H9 (cell line): Measurements from ENCODE around the gene FUT8. TPM values are rescaled to one million over a fixed set of nuclear protein-coding genes. Genes with fewer than 3 reads are reported as not detected.

Experiments used
- DNase-seq: peaks from one replicate; pipeline ENCODE4 v3.0.0-alpha.2; 2017
- H2AFZ ChIP-seq: one replicate; pipeline ENCODE4 v1.6.1; 2013; ENCODE audit warnings: mild to moderate bottlenecking, low read length, control low read depth, moderate library complexity
- H2AK5ac ChIP-seq: 2 replicates; pipeline ENCODE4 v1.6.1; 2013; ENCODE audit warnings: low read length, control low read depth, mixed read lengths; ENCODE audit not compliant: insufficient read length
- H2BK120ac ChIP-seq: one replicate; pipeline ENCODE4 v1.6.1; 2013; ENCODE audit warnings: low read depth, mild to moderate bottlenecking, low read length, control low read depth, inconsistent platforms; ENCODE audit not compliant: poor library complexity, severe bottlenecking
- H2BK12ac ChIP-seq: 2 replicates; pipeline ENCODE4 v1.6.1; 2013; ENCODE audit warnings: low read length, control low read depth, mixed read lengths, low read depth; ENCODE audit not compliant: insufficient read length
- H2BK15ac ChIP-seq: 2 replicates; pipeline ENCODE4 v1.6.1; 2013; ENCODE audit warnings: low read depth, low read length, control low read depth
- H2BK20ac ChIP-seq: one replicate; pipeline ENCODE4 v1.6.1; 2013; ENCODE audit warnings: low read depth, mild to moderate bottlenecking, low read length, control low read depth, inconsistent platforms; ENCODE audit not compliant: poor library complexity, severe bottlenecking
- H2BK5ac ChIP-seq: 2 replicates; pipeline ENCODE4 v1.6.1; 2013; ENCODE audit warnings: low read length, control low read depth, mixed read lengths; ENCODE audit not compliant: insufficient read length
- H3K14ac ChIP-seq: 2 replicates; pipeline ENCODE4 v1.6.1; 2013; ENCODE audit warnings: low read length, control low read depth; ENCODE audit not compliant: insufficient read depth
- H3K18ac ChIP-seq: 2 replicates; pipeline ENCODE4 v1.6.1; 2013; ENCODE audit warnings: low read depth, mild to moderate bottlenecking, mixed read lengths, low read length, control low read depth; ENCODE audit not compliant: insufficient read length
- H3K23ac ChIP-seq: 2 replicates; pipeline ENCODE4 v1.6.1; 2013; ENCODE audit warnings: low read length, control low read depth, mixed read lengths, low read depth; ENCODE audit not compliant: insufficient read length
- H3K23me2 ChIP-seq: 2 replicates; pipeline ENCODE4 v1.6.1; 2013; ENCODE audit warnings: low read depth, mild to moderate bottlenecking, mixed read lengths, low read length, control low read depth; ENCODE audit not compliant: insufficient read length, poor library complexity, severe bottlenecking
- H3K27ac ChIP-seq: 2 replicates; pipeline ENCODE4 v1.5.1; 2013; ENCODE audit warnings: low read length, control low read depth, mixed read lengths, low read depth; ENCODE audit not compliant: insufficient read length
- H3K27me3 ChIP-seq: 2 replicates; pipeline ENCODE4 v1.6.1; 2013; ENCODE audit warnings: low read length, control low read depth, inconsistent platforms; ENCODE audit not compliant: insufficient read depth
- H3K4ac ChIP-seq: 2 replicates; pipeline ENCODE4 v1.6.1; 2013; ENCODE audit warnings: low read depth, mild to moderate bottlenecking, control low read depth, inconsistent platforms, low read length, moderate library complexity
- H3K4me1 ChIP-seq: 2 replicates; pipeline ENCODE4 v1.6.1; 2013; ENCODE audit warnings: low read length, control low read depth, inconsistent platforms; ENCODE audit not compliant: insufficient read depth
- H3K4me2 ChIP-seq: 2 replicates; pipeline ENCODE4 v1.6.1; 2013; ENCODE audit warnings: low read length, control low read depth, mixed read lengths; ENCODE audit not compliant: insufficient read length, insufficient read depth
- H3K56ac ChIP-seq: 2 replicates; pipeline ENCODE4 v1.6.1; 2013; ENCODE audit warnings: low read depth, mild to moderate bottlenecking, mixed read lengths, low read length, control low read depth; ENCODE audit not compliant: insufficient read length
- H3K79me1 ChIP-seq: 2 replicates; pipeline ENCODE4 v1.6.1; 2013; ENCODE audit warnings: low read depth, mild to moderate bottlenecking, moderate library complexity, low read length, control low read depth, inconsistent platforms; ENCODE audit not compliant: insufficient read depth, poor library complexity, severe bottlenecking
- H3K79me2 ChIP-seq: 2 replicates; pipeline ENCODE4 v1.6.1; 2013; ENCODE audit warnings: low read length, control low read depth, inconsistent platforms; ENCODE audit not compliant: insufficient read depth
- H3K9ac ChIP-seq: 2 replicates; pipeline ENCODE4 v1.6.1; 2013; ENCODE audit warnings: low read length, control low read depth, mixed read lengths; ENCODE audit not compliant: insufficient read length; ENCODE audit errors: extremely low read depth
- H3K9me3 ChIP-seq: one replicate; pipeline ENCODE4 v1.6.1; 2013; ENCODE audit warnings: low read depth, low read length, inconsistent platforms; ENCODE audit not compliant: control insufficient read depth
- H3T11ph ChIP-seq: one replicate; pipeline ENCODE4 v1.6.1; 2013; ENCODE audit warnings: mild to moderate bottlenecking, low read length, control low read depth, inconsistent platforms
- H4K20me1 ChIP-seq: one replicate; pipeline ENCODE4 v1.6.1; 2013; ENCODE audit not compliant: control insufficient read depth, insufficient read length, insufficient read depth
- H4K5ac ChIP-seq: 2 replicates; pipeline ENCODE4 v1.6.1; 2013; ENCODE audit warnings: low read depth, mild to moderate bottlenecking, mixed read lengths, low read length, control low read depth; ENCODE audit not compliant: insufficient read length
- H4K8ac ChIP-seq: replicated peaks from 2 replicates; pipeline ENCODE4 v1.6.1; 2013; ENCODE audit warnings: low read length, control low read depth, mixed read lengths, low read depth; ENCODE audit not compliant: insufficient read length
- H4K91ac ChIP-seq: 2 replicates; pipeline ENCODE4 v1.6.1; 2013; ENCODE audit warnings: low read depth, mild to moderate bottlenecking, moderate library complexity, mixed read lengths, low read length, control low read depth; ENCODE audit not compliant: insufficient read length
- H3K27ac Mint-ChIP-seq, 3 experiments: 2 replicates in 2 of 3; 3 replicates in 1 of 3; pipeline ENCODE4 v1.8.0; 2020 to 2021; ENCODE audit warnings: mixed read lengths in 3 of 3, mild to moderate bottlenecking in 1 of 3, moderate library complexity in 1 of 3
- H3K27me3 Mint-ChIP-seq: 2 replicates; pipeline ENCODE4 v1.8.0; 2021; ENCODE audit warnings: low read depth, mild to moderate bottlenecking, moderate library complexity, mixed read lengths
- H3K36me3 Mint-ChIP-seq, 3 experiments: 2 replicates in 2 of 3; 3 replicates in 1 of 3; pipeline ENCODE4 v1.8.0; 2020 to 2021; ENCODE audit warnings: low read depth in 3 of 3, mixed read lengths in 3 of 3; ENCODE audit not compliant: insufficient read depth in 1 of 3
- H3K4me1 Mint-ChIP-seq, 2 experiments: 2 replicates each; pipeline ENCODE4 v1.8.0; 2020; ENCODE audit warnings: mixed read lengths in 2 of 2
- H3K4me3 Mint-ChIP-seq, 2 experiments: 2 replicates in 1 of 2; 3 replicates in 1 of 2; pipeline ENCODE4 v1.8.0; 2020 to 2021; ENCODE audit warnings: mild to moderate bottlenecking in 2 of 2, mixed read lengths in 2 of 2, moderate library complexity in 1 of 2
- H3K9me3 Mint-ChIP-seq, 2 experiments: 2 replicates in 1 of 2; 3 replicates in 1 of 2; pipeline ENCODE4 v1.8.0; 2020; ENCODE audit warnings: mild to moderate bottlenecking in 2 of 2, mixed read lengths in 2 of 2, moderate library complexity in 1 of 2
- CTCF ChIP-seq: fragments of 200-600 bp; sonication (generic); conservative IDR thresholded peaks from 3 replicates; pipeline ENCODE4 v1.8.0; 2021; ENCODE audit warnings: antibody characterized with exemption, mild to moderate bottlenecking
- WGBS: extraction: QIAGEN DNeasy Blood & Tissue Kit; methylation state at CpG from one replicate; pipeline ENCODE4 v1.1.7; 2013; ENCODE audit warnings: missing lambda C conversion rate, low lambda C conversion rate, mixed read lengths; ENCODE audit not compliant: insufficient read length; ENCODE audit errors: extremely low coverage; 5-methylcytosine and 5-hydroxymethylcytosine counted together
- total RNA-seq: library from RNA; stranded (reverse); gene quantifications from 2 replicates; pipeline ENCODE4 v1.2.1, GENCODE V29; 2021

The FUT8 gene
- total RNA-seq, 1 experiment from 2014 or later, result 44.3 TPM

DNA sequence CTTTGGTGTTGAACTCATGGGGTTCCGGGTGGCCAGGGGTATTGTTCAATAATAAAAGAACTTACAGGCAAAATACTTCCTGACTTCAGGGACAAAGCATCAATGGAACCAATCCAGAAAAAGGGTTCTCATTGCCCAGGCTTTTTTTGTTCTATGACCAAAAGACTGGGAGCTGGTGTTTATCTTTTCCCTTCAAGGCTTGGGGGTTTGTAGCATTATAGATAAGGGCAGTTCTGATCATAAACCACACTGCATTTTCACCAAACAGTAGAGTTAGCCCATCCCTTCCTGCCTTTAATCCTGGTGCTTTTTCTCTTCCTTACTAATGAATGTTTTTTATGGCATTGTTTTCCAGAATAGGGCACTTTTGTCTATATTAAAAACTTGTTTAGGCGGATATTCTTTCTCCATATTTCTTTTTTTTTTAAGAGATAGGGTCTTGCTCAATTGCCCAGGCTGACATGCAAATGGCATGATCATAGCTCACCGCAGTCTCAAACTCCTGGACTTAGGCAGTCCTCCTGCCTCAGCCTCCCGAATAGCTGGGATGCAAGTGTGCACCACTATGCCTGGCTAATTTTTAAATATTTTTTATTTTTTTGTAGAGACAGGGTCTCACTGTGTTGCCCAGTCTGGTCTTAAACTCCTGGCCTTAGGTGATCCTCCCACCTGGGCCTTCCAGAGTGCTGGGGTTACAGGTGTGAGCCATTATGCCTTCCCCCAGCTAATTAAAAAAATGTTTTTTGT lies 9.7 kb downstream of the FUT8 start:
- Histone ChIP-seq H3K56ac (no peak overlapping the region), H3K23ac (no peak overlapping the region), H3K18ac (no peak overlapping the region), H4K91ac (no peak overlapping the region), H3K79me1 (peaks cover 3% of the 10 kb centered on the region), H3K27me3 (no peaks in the 10 kb centered on the region), H2BK20ac (no peak overlapping the region), H3K9ac (no peak overlapping the region), H3K79me2 (no peaks in the 10 kb centered on the region), H4K8ac (no peak overlapping the region), H3T11ph (no peak overlapping the region), H4K5ac (no peak overlapping the region), H3K23me2 (no peaks in the 10 kb centered on the region), H2BK5ac (no peak overlapping the region), H3K4me2 (no peak overlapping the region), H2AK5ac (no peak overlapping the region), H3K27ac (no peak overlapping the region), H3K4ac (no peak overlapping the region), H2BK15ac (no peak overlapping the region), H3K9me3 (no peaks in the 10 kb centered on the region), H3K14ac (no peak overlapping the region), H2AFZ (no peak overlapping the region), H4K20me1 (no peaks in the 10 kb centered on the region), H2BK120ac (no peak overlapping the region), H2BK12ac (no peak overlapping the region), H3K4me1 (peaks cover 3% of the 10 kb centered on the region; the same call in 1 of the 2 replicates)
- Mint-ChIP-seq H3K27me3 (no peaks in the 10 kb centered on the region), H3K36me3 (peaks cover 0 to 7% (median 0%) of the 10 kb centered on the region in 3 experiments; a peak in 1 of 7 replicates), H3K27ac (peak overlapping the region in 2 of 3 experiments; percentile 58 to 69; a peak in 2 of 7 replicates), H3K9me3 (no peaks in the 10 kb centered on the region; a peak in 1 of 5 replicates), H3K4me3 (no peak overlapping the region), H3K4me1 (peaks cover 11 to 14% of the 10 kb centered on the region in 2 experiments)
- DNase-seq, result no peak
- no peak for TF ChIP-seq CTCF
- no CpG with 5 or more reads among the region's 4 CpGs for WGBS
